IMR-90 (cell line): ENCODE measurements around the gene LPAR1. TPM values are rescaled to one million over a fixed set of nuclear protein-coding genes. Genes with fewer than 3 reads are reported as not detected.
A peak's percentile ranks its signal among the peaks of the same experiment; 100 is the strongest.

Experiments
- ATAC-seq: fragments of 200-7000 bp; cut with Tn5 transposase; 2 replicates; pipeline ENCODE4 v1.9.1; 2020; ENCODE audit warnings: low read depth, mild to moderate bottlenecking, moderate library complexity
- BruUV-seq: library from RNA; stranded (reverse); fragments of 400-500 nt; replicated peaks from 2 replicates; lab custom pipeline; 2021; lab: Mats Ljungman, UMichigan
- CTCF ChIA-PET: fragments of 300-600 bp; formaldehyde crosslinking; extraction: SDS; loops from one replicate; lab custom pipeline; 2021; ENCODE audit warnings: antibody characterized with exemption; lab: Yijun Ruan, JAX
- POLR2A ChIA-PET: fragments of 300-600 bp; sonication (Branson Sonifier 250); formaldehyde crosslinking; loops from one replicate; lab custom pipeline; 2022; ENCODE audit warnings: antibody characterized with exemption; ENCODE audit not compliant: unreplicated experiment; lab: Charles Lee
- DNase-seq: peaks from one replicate; pipeline ENCODE4 v3.0.0; 2013
- H2AFZ ChIP-seq: replicated peaks from 2 replicates; pipeline ENCODE3; 2013; ENCODE audit warnings: low read length, mild to moderate bottlenecking; ENCODE audit not compliant: poor library complexity
- H2AK5ac ChIP-seq: 2 replicates; pipeline ENCODE4 v1.6.1; 2013; ENCODE audit warnings: low read depth, low read length, inconsistent platforms
- H2AK9ac ChIP-seq: replicated peaks from 2 replicates; pipeline ENCODE3; 2013; ENCODE audit warnings: mild to moderate bottlenecking, low read depth, low read length, moderate library complexity; ENCODE audit not compliant: poor library complexity
- H2BK120ac ChIP-seq: 2 replicates; pipeline ENCODE4 v1.6.1; 2013; ENCODE audit warnings: low read depth, low read length, inconsistent platforms
- H2BK15ac ChIP-seq: 3 replicates; pipeline ENCODE4 v1.6.1; 2013; ENCODE audit warnings: low read depth, low read length, inconsistent platforms
- H2BK20ac ChIP-seq: 2 replicates; pipeline ENCODE4 v1.6.1; 2013; ENCODE audit warnings: low read depth, mild to moderate bottlenecking, inconsistent platforms, low read length, moderate library complexity
- H2BK5ac ChIP-seq: 2 replicates; pipeline ENCODE4 v1.6.1; 2013; ENCODE audit warnings: mild to moderate bottlenecking, low read depth, low read length, inconsistent platforms; ENCODE audit not compliant: poor library complexity, severe bottlenecking
- H3K14ac ChIP-seq: replicated peaks from 2 replicates; pipeline ENCODE4 v1.6.1; 2013; ENCODE audit warnings: low read depth, low read length, inconsistent platforms
- H3K18ac ChIP-seq: 2 replicates; pipeline ENCODE4 v1.6.1; 2013; ENCODE audit warnings: low read depth, low read length, control low read depth
- H3K23ac ChIP-seq: 2 replicates; pipeline ENCODE4 v1.6.1; 2013; ENCODE audit warnings: low read depth, low read length, inconsistent platforms
- H3K27ac ChIP-seq: 2 replicates; pipeline ENCODE4 v1.5.1; 2013; ENCODE audit warnings: mild to moderate bottlenecking, control low read depth, low read length; ENCODE audit not compliant: insufficient read depth
- H3K27me3 ChIP-seq: 2 replicates; pipeline ENCODE4 v1.6.1; 2013; ENCODE audit warnings: low read length; ENCODE audit not compliant: control insufficient read depth, insufficient read depth
- H3K36me3 ChIP-seq: 2 replicates; pipeline ENCODE4 v1.6.1; 2013; ENCODE audit warnings: low read length, mixed read lengths; ENCODE audit not compliant: control insufficient read depth, insufficient read depth
- H3K4ac ChIP-seq: 2 replicates; pipeline ENCODE4 v1.6.1; 2013; ENCODE audit warnings: low read depth, low read length, inconsistent platforms
- H3K4me1 ChIP-seq: 2 replicates; pipeline ENCODE4 v1.6.1; 2013; ENCODE audit warnings: low read length, mixed read lengths; ENCODE audit not compliant: control insufficient read depth, insufficient read depth
- H3K4me2 ChIP-seq: 2 replicates; pipeline ENCODE4 v1.6.1; 2013; ENCODE audit warnings: low read depth, mild to moderate bottlenecking, control low read depth, low read length, moderate library complexity
- H3K4me3 ChIP-seq: 2 replicates; pipeline ENCODE4 v1.5.1; 2013; ENCODE audit warnings: low read depth, mild to moderate bottlenecking, control low read depth, low read length, moderate library complexity; ENCODE audit not compliant: insufficient read depth
- H3K56ac ChIP-seq: 2 replicates; pipeline ENCODE4 v1.6.1; 2013; ENCODE audit warnings: low read length, inconsistent platforms; ENCODE audit not compliant: insufficient read depth; ENCODE audit errors: extremely low read depth
- H3K79me1 ChIP-seq, 2 experiments: 2 replicates each; pipeline ENCODE4 v1.6.1; 2013; ENCODE audit warnings: low read length in 2 of 2, inconsistent platforms in 1 of 2, low read depth in 1 of 2
- H3K9ac ChIP-seq: 2 replicates; pipeline ENCODE4 v1.6.1; 2013; ENCODE audit warnings: low read depth, low read length, control low read depth
- H3K9me1 ChIP-seq: 2 replicates; pipeline ENCODE4 v1.6.1; 2013; ENCODE audit warnings: low read length, inconsistent platforms; ENCODE audit not compliant: insufficient read depth
- H3K9me3 ChIP-seq: 2 replicates; pipeline ENCODE4 v1.6.1; 2013; ENCODE audit warnings: low read length; ENCODE audit not compliant: control insufficient read depth, insufficient read depth
- H4K20me1 ChIP-seq: 2 replicates; pipeline ENCODE4 v1.6.1; 2013; ENCODE audit warnings: low read length, inconsistent platforms; ENCODE audit not compliant: insufficient read depth
- H4K5ac ChIP-seq: 2 replicates; pipeline ENCODE4 v1.6.1; 2013; ENCODE audit warnings: mild to moderate bottlenecking, low read depth, low read length, control low read depth
- H4K8ac ChIP-seq, 2 experiments: 2 replicates each; pipeline ENCODE4 v1.6.1; 2013; ENCODE audit warnings: low read depth in 2 of 2, low read length in 2 of 2, control low read depth in 1 of 2, inconsistent platforms in 1 of 2
- H4K91ac ChIP-seq: 2 replicates; pipeline ENCODE4 v1.6.1; 2013; ENCODE audit warnings: low read depth, low read length, inconsistent platforms; ENCODE audit not compliant: insufficient read depth
- BHLHE40 ChIP-seq: fragments of 150-350 bp; IDR thresholded peaks from 2 replicates; pipeline ENCODE4 v1.6.1; 2016; ENCODE audit warnings: mild to moderate bottlenecking, low read depth, low read length
- CEBPB ChIP-seq: IDR thresholded peaks from 2 replicates; pipeline ENCODE4 v1.6.1; 2012; ENCODE audit warnings: low read depth, low read length, improper control_type of control experiment
- CHD1 ChIP-seq: IDR thresholded peaks from 2 replicates; pipeline ENCODE4 v1.6.1; 2012; ENCODE audit warnings: low read depth, low read length, improper control_type of control experiment
- CTCF ChIP-seq: conservative IDR thresholded peaks from 2 replicates; pipeline ENCODE4 v1.5.1; 2012; ENCODE audit warnings: mild to moderate bottlenecking, low read depth, low read length, improper control_type of control experiment
- ELK1 ChIP-seq: fragments of 150-350 bp; IDR thresholded peaks from 2 replicates; pipeline ENCODE4 v1.6.1; 2016; ENCODE audit warnings: low read depth, mild to moderate bottlenecking, low read length, moderate library complexity, borderline replicate concordance
- FOS ChIP-seq: fragments of 150-350 bp; IDR thresholded peaks from 2 replicates; pipeline ENCODE4 v1.6.1; 2016; ENCODE audit warnings: low read depth, low read length
- MAFK ChIP-seq: IDR thresholded peaks from 2 replicates; pipeline ENCODE4 v1.6.1; 2012; ENCODE audit warnings: low read depth, low read length, improper control_type of control experiment
- MAZ ChIP-seq: IDR thresholded peaks from 2 replicates; pipeline ENCODE4 v1.6.1; 2012; ENCODE audit warnings: low read depth, mild to moderate bottlenecking, low read length, improper control_type of control experiment, moderate library complexity, borderline replicate concordance
- MXI1 ChIP-seq: IDR thresholded peaks from 2 replicates; pipeline ENCODE4 v1.6.1; 2012; ENCODE audit warnings: low read depth, mild to moderate bottlenecking, low read length, moderate library complexity, borderline replicate concordance
- NFE2L2 ChIP-seq: fragments of 150-350 bp; IDR thresholded peaks from 2 replicates; pipeline ENCODE4 v1.6.1; 2016; ENCODE audit warnings: low read depth, mild to moderate bottlenecking, low read length
- POLR2A ChIP-seq: IDR thresholded peaks from 2 replicates; pipeline ENCODE4 v1.6.1; 2012; ENCODE audit warnings: mild to moderate bottlenecking, low read depth, low read length
- RAD21 ChIP-seq: IDR thresholded peaks from 2 replicates; pipeline ENCODE4 v1.6.1; 2012; ENCODE audit warnings: low read length, improper control_type of control experiment
- RCOR1 ChIP-seq: IDR thresholded peaks from 2 replicates; pipeline ENCODE4 v1.6.1; 2012; ENCODE audit warnings: mild to moderate bottlenecking, low read length, improper control_type of control experiment; ENCODE audit not compliant: insufficient replicate concordance
- RFX5 ChIP-seq: IDR thresholded peaks from 2 replicates; pipeline ENCODE4 v1.8.0; 2012; ENCODE audit warnings: low read depth, mild to moderate bottlenecking, low read length, moderate library complexity
- USF2 ChIP-seq: fragments of 150-350 bp; IDR thresholded peaks from 2 replicates; pipeline ENCODE4 v1.6.1; 2017; ENCODE audit warnings: mild to moderate bottlenecking, antibody characterized with exemption, low read length, low read depth
- WGBS, 2 experiments: methylation state at CpG; one replicate each; pipeline versions ENCODE4 v1.1.5 to v1.1.7; 2013; ENCODE audit warnings: missing lambda C conversion rate in 2 of 2; ENCODE audit not compliant: insufficient read length in 1 of 2; ENCODE audit errors: extremely low coverage in 2 of 2; 5-methylcytosine and 5-hydroxymethylcytosine counted together
- dilution Hi-C: fragments of 300-500 bp; cut with HindIII; formaldehyde crosslinking; loops from one replicate; pipeline ENCODE4 v1.14.3; 2018; ENCODE audit warnings: low sequenced_read_pairs; ENCODE audit not compliant: unreplicated experiment
- in situ Hi-C: fragments of 300-500 bp; cut with MboI; formaldehyde crosslinking; loops from 3 replicates; pipeline ENCODE4 v1.14.3; 2019; ENCODE audit warnings: low sequenced_read_pairs, inconsistent platforms, mixed read lengths
- intact Hi-C: fragments of 100-400 bp; cut with micrococcal nuclease; formaldehyde crosslinking; loops from 2 replicates; pipeline ENCODE4 v1.10.0; 2022
- polyA plus RNA-seq, 3 experiments: library from polyadenylated mRNA; depleted of rRNA; stranded (reverse); fragments of >200 nt; gene quantifications; 2 replicates each; pipeline ENCODE4 v1.2.3, GENCODE V29; 2012; ENCODE audit warnings: low replicate concordance in 1 of 3
- total RNA-seq: library from RNA; depleted of rRNA; stranded (reverse); fragments of >200 nt; gene quantifications from 2 replicates; pipeline ENCODE4 v1.2.3, GENCODE V29; 2012

Gene LPAR1
- total and polyA plus RNA-seq, 2 of the 4 experiments (the other 2 are of a cell fraction): 171 to 315 TPM

GRCh38 chr9:110932863-110933262 is 105.4 kb downstream of the LPAR1 start:
- Histone ChIP-seq H4K20me1 (peaks cover 24% of the 10 kb centered on the region; the same call in 1 of the 2 replicates), H3K4ac (peak overlapping the region; percentile 8; the same call in 1 of the 2 replicates), H4K91ac (no peak overlapping the region), H2BK20ac (peak overlapping the region; percentile 13; the same call in 1 of the 2 replicates), H3K4me1 (peaks cover 26% of the 10 kb centered on the region), H3K4me2 (no peak overlapping the region; the same call in 1 of the 2 replicates), H3K27ac (no peak overlapping the region), H3K23ac (peak overlapping the region; percentile 30; the same call in 1 of the 2 replicates), H3K9ac (no peak overlapping the region), H3K36me3 (peaks cover 23% of the 10 kb centered on the region), H2BK5ac (peak overlapping the region; percentile 80), H3K9me3 (peaks cover 3% of the 10 kb centered on the region; the same call in 1 of the 2 replicates), H3K27me3 (no peaks in the 10 kb centered on the region), H2BK15ac (peak overlapping the region; percentile 2; the same call in 1 of the 3 replicates), H4K5ac (peak overlapping the region; percentile 35; the same call in 1 of the 2 replicates), H3K14ac (0 out of 2 replicates have a peak overlapping the region, but pooled peaks have one; percentile 1), H3K79me1 (peaks cover 46 to 76% of the 10 kb centered on the region in 2 experiments), H2AK5ac (peak overlapping the region; percentile 23; the same call in 1 of the 2 replicates), H2AK9ac (no peak overlapping the region), H4K8ac (peak overlapping the region; percentile 34 to 38; a peak in 2 of 4 replicates), H2AFZ (no peak overlapping the region), H3K4me3 (no peak overlapping the region), H3K18ac (peak overlapping the region; percentile 48; the same call in 1 of the 2 replicates), H2BK120ac (0 out of 2 replicates have a peak overlapping the region, but pooled peaks have one; percentile 44), H3K9me1 (peaks cover 14% of the 10 kb centered on the region), H3K56ac (no peak overlapping the region)
- no CpG with 5 or more reads among the region's 3 CpGs for WGBS, 2 experiments
- ATAC-seq: no peak
- no peak for DNase-seq
- intact Hi-C loops: no loop called here
- ChIA-PET POLR2A (no interaction called here), CTCF (no interaction called here)
- BruUV-seq: no TSS peak
- dilution Hi-C loops: no loop called here
- in situ Hi-C loops: no loop called here
- TF ChIP-seq RCOR1 (no peak), FOS (no peak), NFE2L2 (no peak), MXI1 (no peak), CEBPB (no peak), MAZ (no peak), USF2 (no peak), CHD1 (no peak), BHLHE40 (no peak), POLR2A (no peak), RAD21 (no peak), RFX5 (no peak), MAFK (no peak), ELK1 (no peak), CTCF (no peak)
